Activated naive CD4-positive, alpha-beta T cell treated with anti-CD3 and anti-CD28 coated beads for 36 hours (primary cell): Measurements from ENCODE around the gene KRTAP5-7. TPM values are rescaled to one million over a fixed set of nuclear protein-coding genes. Genes with fewer than 3 reads are reported as not detected.

Experiments used
- CTCF ChIA-PET: fragments of 350-600 bp; sonication (Branson Sonifier 250); formaldehyde crosslinking; loops from one replicate; lab custom pipeline; 2021; ENCODE audit warnings: antibody characterized with exemption; lab: Charles Lee
- DNase-seq: peaks from one replicate; pipeline ENCODE4 v3.0.0-alpha.2; 2020
- H3K27ac Mint-ChIP-seq: one replicate; pipeline ENCODE4 v1.8.0; 2021; ENCODE audit warnings: mild to moderate bottlenecking, mixed read lengths
- H3K27me3 Mint-ChIP-seq: one replicate; pipeline ENCODE4 v1.8.0; 2021; ENCODE audit warnings: low read depth, mixed read lengths
- H3K36me3 Mint-ChIP-seq: one replicate; pipeline ENCODE4 v1.8.0; 2021; ENCODE audit warnings: low read depth, mixed read lengths
- H3K4me1 Mint-ChIP-seq: one replicate; pipeline ENCODE4 v1.8.0; 2021; ENCODE audit warnings: low read depth, mixed read lengths
- H3K4me3 Mint-ChIP-seq: one replicate; pipeline ENCODE4 v1.8.0; 2021; ENCODE audit warnings: mild to moderate bottlenecking, moderate library complexity, mixed read lengths
- H3K9me3 Mint-ChIP-seq: one replicate; pipeline ENCODE4 v1.8.0; 2021; ENCODE audit warnings: mixed read lengths
- intact Hi-C: fragments of 100-400 bp; cut with micrococcal nuclease; formaldehyde crosslinking; loops from one replicate; pipeline ENCODE4 v1.15.1; 2023
- total RNA-seq, 2 experiments: library from RNA; stranded (reverse); gene quantifications; one replicate each; pipeline ENCODE4 v1.2.3, GENCODE V29; 2021

Gene KRTAP5-7
- total RNA-seq, 2 experiments from 2014 or later: not detected

- H3K36me3 Mint-ChIP-seq: peaks cover 72% of the 10 kb centered on the region
- H3K9me3 Mint-ChIP-seq: no peaks in the 10 kb centered on the region
- intact Hi-C loops: loop anchor here (2.0 kb wide), 1 partner anchor 40 kb away; the partner anchor contains the start of gene DHCR7
- DNase-seq: no peak
- CTCF ChIA-PET: interaction anchor here (0.6 kb wide), 1 partner anchor 64 kb away, joined by 3 read pairs; no protein-coding TSS in a partner anchor
- peaks cover 23% of the 10 kb centered on the region for H3K4me1 Mint-ChIP-seq
- H3K27ac Mint-ChIP-seq: peak overlapping the region; percentile 69
- no peaks in the 10 kb centered on the region for H3K27me3 Mint-ChIP-seq
- H3K4me3 Mint-ChIP-seq: no peak overlapping the region
Measured at GRCh38 chr11:71488681-71489270, 38.3 kb upstream of the KRTAP5-7 start.

GRCh38 chr11:71489311-71490043 is 37.6 kb upstream of the KRTAP5-7 start:
- peaks cover 69% of the 10 kb centered on the region for H3K36me3 Mint-ChIP-seq
- peak overlapping the region; percentile 69 for H3K27ac Mint-ChIP-seq
- H3K4me1 Mint-ChIP-seq: peaks cover 23% of the 10 kb centered on the region
- CTCF ChIA-PET: interaction anchor here (0.6 kb wide), 1 partner anchor 63 kb away, joined by 3 read pairs; no protein-coding TSS in a partner anchor
- H3K27me3 Mint-ChIP-seq: no peaks in the 10 kb centered on the region
- intact Hi-C loops: loop anchor here (2.0 kb wide), 1 partner anchor 41 kb away; the partner anchor contains the start of gene DHCR7
- H3K4me3 Mint-ChIP-seq: no peak overlapping the region
- H3K9me3 Mint-ChIP-seq: no peaks in the 10 kb centered on the region
- DNase-seq: peak; percentile 92

GRCh38 chr11:71490044-71490730 is 36.9 kb upstream of the KRTAP5-7 start:
- intact Hi-C loops: no loop called here
- CTCF ChIA-PET: no interaction called here
- no peaks in the 10 kb centered on the region for H3K9me3 Mint-ChIP-seq
- no peaks in the 10 kb centered on the region for H3K27me3 Mint-ChIP-seq
- DNase-seq: no peak
- peaks cover 69% of the 10 kb centered on the region for H3K36me3 Mint-ChIP-seq
- peak overlapping the region; percentile 38 for H3K27ac Mint-ChIP-seq
- peaks cover 23% of the 10 kb centered on the region for H3K4me1 Mint-ChIP-seq
- H3K4me3 Mint-ChIP-seq: no peak overlapping the region

GRCh38 chr11:71490731-71491390 is 36.2 kb upstream of the KRTAP5-7 start:
- no peaks in the 10 kb centered on the region for H3K27me3 Mint-ChIP-seq
- H3K4me1 Mint-ChIP-seq: peaks cover 23% of the 10 kb centered on the region
- no peaks in the 10 kb centered on the region for H3K9me3 Mint-ChIP-seq
- no peak overlapping the region for H3K4me3 Mint-ChIP-seq
- H3K36me3 Mint-ChIP-seq: peaks cover 69% of the 10 kb centered on the region
- no peak for DNase-seq
- H3K27ac Mint-ChIP-seq: no peak overlapping the region
- CTCF ChIA-PET: no interaction called here
- intact Hi-C loops: no loop called here

GRCh38 chr11:71491531-71491930 is 35.5 kb upstream of the KRTAP5-7 start:
- Mint-ChIP-seq H3K36me3 (peaks cover 67% of the 10 kb centered on the region), H3K4me1 (peaks cover 23% of the 10 kb centered on the region), H3K27ac (no peak overlapping the region), H3K27me3 (no peaks in the 10 kb centered on the region), H3K9me3 (no peaks in the 10 kb centered on the region), H3K4me3 (no peak overlapping the region)
- CTCF ChIA-PET: no interaction called here
- DNase-seq: no peak
- intact Hi-C loops: no loop called here

GRCh38 chr11:71491940-71492339 is 35.1 kb upstream of the KRTAP5-7 start:
- Mint-ChIP-seq H3K27ac (no peak overlapping the region), H3K9me3 (no peaks in the 10 kb centered on the region), H3K27me3 (no peaks in the 10 kb centered on the region)

GRCh38 chr11:71495286-71496230 is 31.5 kb upstream of the KRTAP5-7 start:
- Mint-ChIP-seq H3K4me3 (no peak overlapping the region), H3K36me3 (peaks cover 74% of the 10 kb centered on the region), H3K27ac (no peak overlapping the region), H3K27me3 (no peaks in the 10 kb centered on the region), H3K4me1 (peaks cover 2% of the 10 kb centered on the region), H3K9me3 (no peaks in the 10 kb centered on the region)
- CTCF ChIA-PET: no interaction called here
- DNase-seq: no peak
- intact Hi-C loops: no loop called here

More at GRCh38 chr11:71491940-71492339, 35.1 kb upstream of the KRTAP5-7 start:
- intact Hi-C loops: no loop called here
- DNase-seq: no peak
- CTCF ChIA-PET: no interaction called here
- Mint-ChIP-seq H3K36me3 (peaks cover 70% of the 10 kb centered on the region), H3K4me3 (no peak overlapping the region), H3K4me1 (peaks cover 23% of the 10 kb centered on the region)

- CTCF ChIA-PET: no interaction called here
- peaks cover 2% of the 10 kb centered on the region for H3K4me1 Mint-ChIP-seq
- no peaks in the 10 kb centered on the region for H3K9me3 Mint-ChIP-seq
- peaks cover 69% of the 10 kb centered on the region for H3K36me3 Mint-ChIP-seq
- intact Hi-C loops: no loop called here
- no peak overlapping the region for H3K4me3 Mint-ChIP-seq
- H3K27me3 Mint-ChIP-seq: no peaks in the 10 kb centered on the region
- DNase-seq: no peak
- no peak overlapping the region for H3K27ac Mint-ChIP-seq
Measured at GRCh38 chr11:71496421-71496820, 30.6 kb upstream of the KRTAP5-7 start.

- Mint-ChIP-seq H3K36me3 (peaks cover 62% of the 10 kb centered on the region), H3K9me3 (no peaks in the 10 kb centered on the region), H3K4me3 (no peak overlapping the region), H3K27ac (no peak overlapping the region), H3K27me3 (no peaks in the 10 kb centered on the region), H3K4me1 (peaks cover 2% of the 10 kb centered on the region)
- no peak for DNase-seq
- intact Hi-C loops: no loop called here
- CTCF ChIA-PET: no interaction called here
Measured at GRCh38 chr11:71498091-71498490, 29.0 kb upstream of the KRTAP5-7 start.

GRCh38 chr11:71499125-71499524 is 27.9 kb upstream of the KRTAP5-7 start:
- Mint-ChIP-seq H3K27me3 (no peaks in the 10 kb centered on the region), H3K4me3 (no peak overlapping the region), H3K36me3 (peaks cover 67% of the 10 kb centered on the region), H3K4me1 (peaks cover 2% of the 10 kb centered on the region), H3K27ac (no peak overlapping the region), H3K9me3 (no peaks in the 10 kb centered on the region)
- intact Hi-C loops: no loop called here
- DNase-seq: no peak
- CTCF ChIA-PET: no interaction called here

- Mint-ChIP-seq H3K27ac (no peak overlapping the region), H3K4me3 (no peak overlapping the region), H3K36me3 (peaks cover 67% of the 10 kb centered on the region), H3K9me3 (no peaks in the 10 kb centered on the region), H3K27me3 (no peaks in the 10 kb centered on the region), H3K4me1 (peaks cover 2% of the 10 kb centered on the region)
- CTCF ChIA-PET: no interaction called here
- no peak for DNase-seq
- intact Hi-C loops: no loop called here
Measured at GRCh38 chr11:71499546-71499945, 27.5 kb upstream of the KRTAP5-7 start.
